UCSD-AML1 (cell line): Measurements from ENCODE around the gene HAND1.
"Not testable (repeated sequence)": the region's sequence is repeated elsewhere in the genome, so short reads cannot be mapped to it uniquely, and the experiment has no call there.

Source experiments
- DNase-seq: peaks from one replicate; lab custom pipeline; 2025; ENCODE audit not compliant: unreplicated experiment; lab: John Stamatoyannopoulos, UW

HAND1 gene

GRCh38 chr5:154478224-154478565, at the start of gene HAND1:
HAND1 (minus strand) TSS chr5:154478227; CDS start chr5:154478008, 219 bp downstream.
- no peak for DNase-seq

GRCh38 chr5:154526231-154527226, 48.5 kb upstream of the HAND1 start:
- DNase-seq = no peak

- DNase-seq = no peak
Measured at GRCh38 chr5:154524859-154525258, 46.8 kb upstream of the HAND1 start.

- no peak for DNase-seq
Measured at GRCh38 chr5:154524181-154524580, 46.2 kb upstream of the HAND1 start.

GRCh38 chr5:154523709-154524108, 45.7 kb upstream of the HAND1 start:
- DNase-seq = no peak

- no peak for DNase-seq
Measured at GRCh38 chr5:154523104-154523503, 45.1 kb upstream of the HAND1 start.

GRCh38 chr5:154522284-154522683, 44.3 kb upstream of the HAND1 start:
- DNase-seq = no peak

GRCh38 chr5:154521756-154522155, 43.7 kb upstream of the HAND1 start:
- no peak for DNase-seq

GRCh38 chr5:154520861-154521453, 42.9 kb upstream of the HAND1 start:
- DNase-seq = no peak

GRCh38 chr5:154519359-154519758, 41.3 kb upstream of the HAND1 start:
- no peak for DNase-seq

GRCh38 chr5:154518438-154518867, 40.4 kb upstream of the HAND1 start:
- DNase-seq = no peak

GRCh38 chr5:154517810-154518437, 39.9 kb upstream of the HAND1 start:
- DNase-seq = no peak

GRCh38 chr5:154517181-154517580, 39.2 kb upstream of the HAND1 start:
- no peak for DNase-seq

GRCh38 chr5:154516475-154516874, 38.4 kb upstream of the HAND1 start:
- no peak for DNase-seq

- DNase-seq = not testable (repeated sequence)
Measured at GRCh38 chr5:154515488-154515887, 37.5 kb upstream of the HAND1 start.

- DNase-seq = no peak
Measured at GRCh38 chr5:154514331-154514730, 36.3 kb upstream of the HAND1 start.

- no peak for DNase-seq
Measured at GRCh38 chr5:154513669-154514084, 35.6 kb upstream of the HAND1 start.

- DNase-seq = no peak
Measured at GRCh38 chr5:154511984-154512383, 34.0 kb upstream of the HAND1 start.

- DNase-seq = no peak
Measured at GRCh38 chr5:154509784-154510555, 31.9 kb upstream of the HAND1 start.

GRCh38 chr5:154508114-154508513, 30.1 kb upstream of the HAND1 start:
- DNase-seq = no peak

GRCh38 chr5:154506716-154507080, 28.7 kb upstream of the HAND1 start:
- no peak for DNase-seq
